Measurements from ENCODE around the gene ENTPD1.
A peak's percentile ranks its signal among the peaks of the same experiment; 100 is the strongest.
"Not testable (repeated sequence)": the region's sequence is repeated elsewhere in the genome, so short reads cannot be mapped to it uniquely, and the experiment has no call there.

The ENTPD1 gene

GRCh38 chr10:95796504-95796903 lies 40.5 kb downstream of the ENTPD1 start:
- no peaks in the 10 kb centered on the region for H3K27me3 ChIP-seq (ENCODE audit: low read depth, low read length)
- H3K36me3 ChIP-seq (replicated peaks; ENCODE audit: low read depth, low read length) = peaks cover 6% of the 10 kb centered on the region
- H3K27ac ChIP-seq (ENCODE audit: low read length) = peak overlapping the region; percentile 50
- H3K4me2 ChIP-seq (ENCODE audit: low read length) = peak overlapping the region; percentile 37
- H3K9ac ChIP-seq (ENCODE audit: low read length) = peak overlapping the region; percentile 25; the same call in 1 of the 2 replicates
- no peak overlapping the region for H2AFZ ChIP-seq (ENCODE audit: low read depth, low read length)
- H3K4me3 ChIP-seq (ENCODE audit: low read length) = no peak overlapping the region
- peaks cover 55% of the 10 kb centered on the region for H3K4me1 ChIP-seq (ENCODE audit: low read length)
- no peaks in the 10 kb centered on the region for H3K9me3 ChIP-seq (ENCODE audit: insufficient read depth, low read length)
- H3K79me2 ChIP-seq (ENCODE audit: low read length) = peaks cover 47% of the 10 kb centered on the region
- H4K20me1 ChIP-seq (ENCODE audit: insufficient read depth, low read length) = no peaks in the 10 kb centered on the region
- no peak for TF ChIP-seq EZH2phosphoT487 (IDR thresholded peaks at IDR 0.05; ENCODE audit: low read depth)
- no peak for TF ChIP-seq CTCF (IDR thresholded peaks at IDR 0.05; ENCODE audit: low read depth, low read length)

- Histone ChIP-seq H3K4me2 (ENCODE audit: low read length) (no peak overlapping the region), H3K36me3 (replicated peaks; ENCODE audit: low read depth, low read length) (peaks cover 6% of the 10 kb centered on the region)
Measured at GRCh38 chr10:95798096-95798855, 42.3 kb downstream of the ENTPD1 start.

GRCh38 chr10:95800286-95800685 lies 44.3 kb downstream of the ENTPD1 start:
- H2AFZ ChIP-seq (ENCODE audit: low read depth, low read length); H3K27me3 ChIP-seq (ENCODE audit: low read depth, low read length); H3K9me3 ChIP-seq (ENCODE audit: insufficient read depth, low read length); H4K20me1 ChIP-seq (ENCODE audit: insufficient read depth, low read length); H3K9ac ChIP-seq (ENCODE audit: low read length); H3K36me3 ChIP-seq (replicated peaks; ENCODE audit: low read depth, low read length); H3K27ac ChIP-seq (ENCODE audit: low read length); H3K4me3 ChIP-seq (ENCODE audit: low read length); H3K4me2 ChIP-seq (ENCODE audit: low read length): not testable (repeated sequence)
- H3K79me2 ChIP-seq (ENCODE audit: low read length) = peaks cover 23% of the 10 kb centered on the region
- peaks cover 17% of the 10 kb centered on the region for H3K4me1 ChIP-seq (ENCODE audit: low read length)

More at GRCh38 chr10:95798096-95798855, 42.3 kb downstream of the ENTPD1 start:
- no peak overlapping the region for H2AFZ ChIP-seq (ENCODE audit: low read depth, low read length)
- no peak for TF ChIP-seq CTCF (IDR thresholded peaks at IDR 0.05; ENCODE audit: low read depth, low read length)
- TF ChIP-seq EZH2phosphoT487 (IDR thresholded peaks at IDR 0.05; ENCODE audit: low read depth) = no peak
- H3K9ac ChIP-seq (ENCODE audit: low read length) = no peak overlapping the region
- H3K9me3 ChIP-seq (ENCODE audit: insufficient read depth, low read length) = no peaks in the 10 kb centered on the region
- peaks cover 37% of the 10 kb centered on the region for H3K4me1 ChIP-seq (ENCODE audit: low read length)
- no peak overlapping the region for H3K4me3 ChIP-seq (ENCODE audit: low read length)
- H3K27me3 ChIP-seq (ENCODE audit: low read depth, low read length) = no peaks in the 10 kb centered on the region
- H4K20me1 ChIP-seq (ENCODE audit: insufficient read depth, low read length) = no peaks in the 10 kb centered on the region
- peaks cover 38% of the 10 kb centered on the region for H3K79me2 ChIP-seq (ENCODE audit: low read length)
- no peak overlapping the region for H3K27ac ChIP-seq (ENCODE audit: low read length)

GRCh38 chr10:95806687-95807380 lies 50.9 kb downstream of the ENTPD1 start:
- peaks cover 17% of the 10 kb centered on the region for H3K4me1 ChIP-seq (ENCODE audit: low read length)
- H3K9me3 ChIP-seq (ENCODE audit: insufficient read depth, low read length); H3K27me3 ChIP-seq (ENCODE audit: low read depth, low read length); H4K20me1 ChIP-seq (ENCODE audit: insufficient read depth, low read length); H2AFZ ChIP-seq (ENCODE audit: low read depth, low read length); H3K27ac ChIP-seq (ENCODE audit: low read length): not testable (repeated sequence)
- H3K9ac ChIP-seq (ENCODE audit: low read length) = peak overlapping the region; percentile 17; the same call in 1 of the 2 replicates
- H3K36me3 ChIP-seq (replicated peaks; ENCODE audit: low read depth, low read length) = peaks cover 17% of the 10 kb centered on the region
- H3K79me2 ChIP-seq (ENCODE audit: low read length) = peaks cover 17% of the 10 kb centered on the region
- H3K4me3 ChIP-seq (ENCODE audit: low read length) = peak overlapping the region; percentile 33; the same call in 1 of the 2 replicates
- H3K4me2 ChIP-seq (ENCODE audit: low read length) = peak overlapping the region; percentile 53

- Histone ChIP-seq H3K4me1 (ENCODE audit: low read length) (peaks cover 28% of the 10 kb centered on the region), H3K79me2 (ENCODE audit: low read length) (peaks cover 14% of the 10 kb centered on the region), H3K36me3 (replicated peaks; ENCODE audit: low read depth, low read length) (peaks cover 27% of the 10 kb centered on the region)
- not testable (repeated sequence) for H4K20me1 ChIP-seq (ENCODE audit: insufficient read depth, low read length); H3K27me3 ChIP-seq (ENCODE audit: low read depth, low read length); H3K4me2 ChIP-seq (ENCODE audit: low read length); H3K9me3 ChIP-seq (ENCODE audit: insufficient read depth, low read length); H3K27ac ChIP-seq (ENCODE audit: low read length); H3K4me3 ChIP-seq (ENCODE audit: low read length); H2AFZ ChIP-seq (ENCODE audit: low read depth, low read length); H3K9ac ChIP-seq (ENCODE audit: low read length)
Measured at GRCh38 chr10:95808705-95809308, 52.8 kb downstream of the ENTPD1 start.
